HG02642 (cell line): ENCODE results near the gene WDR75.
"Not testable (repeated sequence)": the region's sequence is repeated elsewhere in the genome, so short reads cannot be mapped to it uniquely, and the experiment has no call there.

ENCODE experiments used
- ATAC-seq: cut with Tn5 transposase; IDR thresholded peaks from one replicate; pipeline ENCODE4 v1.9.1; 2021; ENCODE audit warnings: mild to moderate bottlenecking; ENCODE audit not compliant: unreplicated experiment, poor library complexity

The WDR75 gene

GRCh38 chr2:189440947-189441708, at the start of gene WDR75:
WDR75 (plus strand) TSS chr2:189441474; CDS start chr2:189441493, 19 bp downstream.
- peak; percentile 91 for ATAC-seq

- ATAC-seq: no peak
These were observed 47.7 kb upstream of the WDR75 start for GRCh38 chr2:189393440-189394111.

- no peak for ATAC-seq
These were observed 46.7 kb upstream of the WDR75 start for GRCh38 chr2:189394525-189394924.

GRCh38 chr2:189402932-189403331, 38.3 kb upstream of the WDR75 start:
- ATAC-seq: no peak

GRCh38 chr2:189406586-189407233, 34.6 kb upstream of the WDR75 start:
- ATAC-seq: no peak

GRCh38 chr2:189407281-189408209, 33.7 kb upstream of the WDR75 start:
- no peak for ATAC-seq

GRCh38 chr2:189408294-189408693, 33.0 kb upstream of the WDR75 start:
- ATAC-seq: no peak

- ATAC-seq: no peak
These were observed 32.1 kb upstream of the WDR75 start for GRCh38 chr2:189409131-189409530.

- ATAC-seq: no peak
These were observed 31.6 kb upstream of the WDR75 start for GRCh38 chr2:189409647-189410046.

- no peak for ATAC-seq
These were observed 29.4 kb upstream of the WDR75 start for GRCh38 chr2:189411860-189412259.

- ATAC-seq: peak; percentile 80
These were observed 28.8 kb upstream of the WDR75 start for GRCh38 chr2:189412330-189412953.

GRCh38 chr2:189413249-189413648, 28.0 kb upstream of the WDR75 start:
- no peak for ATAC-seq

- ATAC-seq: no peak
These were observed 19.6 kb upstream of the WDR75 start for GRCh38 chr2:189421644-189422043.

- no peak for ATAC-seq
These were observed 16.3 kb upstream of the WDR75 start for GRCh38 chr2:189424961-189425360.

GRCh38 chr2:189425676-189426075, 15.6 kb upstream of the WDR75 start:
- ATAC-seq: no peak

GRCh38 chr2:189426886-189427285, 14.4 kb upstream of the WDR75 start:
- no peak for ATAC-seq

- no peak for ATAC-seq
These were observed 13.4 kb upstream of the WDR75 start for GRCh38 chr2:189427872-189428271.

- ATAC-seq: not testable (repeated sequence)
These were observed 10.8 kb upstream of the WDR75 start for GRCh38 chr2:189430448-189430847.

- ATAC-seq: not testable (repeated sequence)
These were observed 5.5 kb upstream of the WDR75 start for GRCh38 chr2:189435803-189436202.

GRCh38 chr2:189437926-189438325, 3.3 kb upstream of the WDR75 start:
- ATAC-seq: no peak
